ENCODE results near the gene FLRT1.

- no peak for TF ChIP-seq POLR2AphosphoS5 (IDR thresholded peaks at IDR 0.05)
- TF ChIP-seq CTCF (IDR thresholded peaks at IDR 0.05) = no peak
Observed at GRCh38 chr11:64028398-64029115, 7.2 kb upstream of the FLRT1 start.
